NCI-H146 treated with DMSO at 0.1 percent for 48 hours (cell line): ENCODE data around the gene MAP4K2.

Source experiments
- DNase-seq: peaks from one replicate; lab custom pipeline; 2025; ENCODE audit not compliant: unreplicated experiment; lab: John Stamatoyannopoulos, UW

Gene MAP4K2

GRCh38 chr11:64813826-64814225 is 10.8 kb upstream of the MAP4K2 start:
- no peak for DNase-seq

- no peak for DNase-seq
Observed at GRCh38 chr11:64810891-64811272, 7.9 kb upstream of the MAP4K2 start.

GRCh38 chr11:64810271-64810890 is 7.4 kb upstream of the MAP4K2 start, which contains the start of gene MEN1:
Gene MEN1, minus strand, starts transcription at chr11:64810551. Its CDS starts 442 bp downstream, at chr11:64810109.
- DNase-seq, result peak; percentile 96

- DNase-seq, result peak; percentile 32
Observed at GRCh38 chr11:64809781-64810241, 6.8 kb upstream of the MAP4K2 start.

- no peak for DNase-seq
Observed at GRCh38 chr11:64805481-64805880, 2.5 kb upstream of the MAP4K2 start.

GRCh38 chr11:64804346-64805210 is 1.6 kb upstream of the MAP4K2 start:
- DNase-seq, result no peak

GRCh38 chr11:64803846-64804345 is 882 bp upstream of the MAP4K2 start:
- no peak for DNase-seq

GRCh38 chr11:64802370-64803157 is 450 bp downstream of the MAP4K2 start:
- DNase-seq, result no peak

- no peak for DNase-seq
Observed at GRCh38 chr11:64801561-64802369, 1.2 kb downstream of the MAP4K2 start.

- no peak for DNase-seq
Observed at GRCh38 chr11:64801158-64801464, 1.9 kb downstream of the MAP4K2 start.

GRCh38 chr11:64800303-64801157 is 2.5 kb downstream of the MAP4K2 start:
- no peak for DNase-seq

GRCh38 chr11:64799623-64800302 is 3.3 kb downstream of the MAP4K2 start:
- DNase-seq, result no peak

GRCh38 chr11:64799256-64799622 is 3.8 kb downstream of the MAP4K2 start:
- no peak for DNase-seq

GRCh38 chr11:64796757-64797541 is 6.1 kb downstream of the MAP4K2 start:
- no peak for DNase-seq

- no peak for DNase-seq
Observed at GRCh38 chr11:64796047-64796756, 6.8 kb downstream of the MAP4K2 start.

- no peak for DNase-seq
Observed at GRCh38 chr11:64794526-64794925, 8.5 kb downstream of the MAP4K2 start.

- DNase-seq, result no peak
Observed at GRCh38 chr11:64793271-64794160, 9.5 kb downstream of the MAP4K2 start.
